ENCODE results near the gene ZNF335.

The ZNF335 gene

GRCh38 chr20:45905505-45906079, 66.4 kb downstream of the ZNF335 start:
- TF ChIP-seq FOXP2 (optimal IDR thresholded peaks at IDR 0.05; ENCODE audit: borderline replicate concordance, extremely low read depth, extremely low read length, insufficient read depth) (no peak), SIN3A (IDR thresholded peaks at IDR 0.05; ENCODE audit: borderline replicate concordance, insufficient read depth, low read length) (no peak), POLR2AphosphoS5 (IDR thresholded peaks at IDR 0.05; ENCODE audit: low read depth, low read length) (no peak), TAF1 (IDR thresholded peaks at IDR 0.05; ENCODE audit: borderline replicate concordance, insufficient read depth, low read length) (no peak)
- TF ChIP-seq, protein P1, sequence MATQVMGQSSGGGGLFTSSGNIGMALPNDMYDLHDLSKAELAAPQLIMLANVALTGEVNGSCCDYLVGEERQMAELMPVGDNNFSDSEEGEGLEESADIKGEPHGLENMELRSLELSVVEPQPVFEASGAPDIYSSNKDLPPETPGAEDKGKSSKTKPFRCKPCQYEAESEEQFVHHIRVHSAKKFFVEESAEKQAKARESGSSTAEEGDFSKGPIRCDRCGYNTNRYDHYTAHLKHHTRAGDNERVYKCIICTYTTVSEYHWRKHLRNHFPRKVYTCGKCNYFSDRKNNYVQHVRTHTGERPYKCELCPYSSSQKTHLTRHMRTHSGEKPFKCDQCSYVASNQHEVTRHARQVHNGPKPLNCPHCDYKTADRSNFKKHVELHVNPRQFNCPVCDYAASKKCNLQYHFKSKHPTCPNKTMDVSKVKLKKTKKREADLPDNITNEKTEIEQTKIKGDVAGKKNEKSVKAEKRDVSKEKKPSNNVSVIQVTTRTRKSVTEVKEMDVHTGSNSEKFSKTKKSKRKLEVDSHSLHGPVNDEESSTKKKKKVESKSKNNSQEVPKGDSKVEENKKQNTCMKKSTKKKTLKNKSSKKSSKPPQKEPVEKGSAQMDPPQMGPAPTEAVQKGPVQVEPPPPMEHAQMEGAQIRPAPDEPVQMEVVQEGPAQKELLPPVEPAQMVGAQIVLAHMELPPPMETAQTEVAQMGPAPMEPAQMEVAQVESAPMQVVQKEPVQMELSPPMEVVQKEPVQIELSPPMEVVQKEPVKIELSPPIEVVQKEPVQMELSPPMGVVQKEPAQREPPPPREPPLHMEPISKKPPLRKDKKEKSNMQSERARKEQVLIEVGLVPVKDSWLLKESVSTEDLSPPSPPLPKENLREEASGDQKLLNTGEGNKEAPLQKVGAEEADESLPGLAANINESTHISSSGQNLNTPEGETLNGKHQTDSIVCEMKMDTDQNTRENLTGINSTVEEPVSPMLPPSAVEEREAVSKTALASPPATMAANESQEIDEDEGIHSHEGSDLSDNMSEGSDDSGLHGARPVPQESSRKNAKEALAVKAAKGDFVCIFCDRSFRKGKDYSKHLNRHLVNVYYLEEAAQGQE (IDR thresholded peaks at IDR 0.05; ENCODE audit: insufficient read depth in 1 of 2, low read depth in 2 of 2, low read length in 2 of 2), result no peak

DNA sequence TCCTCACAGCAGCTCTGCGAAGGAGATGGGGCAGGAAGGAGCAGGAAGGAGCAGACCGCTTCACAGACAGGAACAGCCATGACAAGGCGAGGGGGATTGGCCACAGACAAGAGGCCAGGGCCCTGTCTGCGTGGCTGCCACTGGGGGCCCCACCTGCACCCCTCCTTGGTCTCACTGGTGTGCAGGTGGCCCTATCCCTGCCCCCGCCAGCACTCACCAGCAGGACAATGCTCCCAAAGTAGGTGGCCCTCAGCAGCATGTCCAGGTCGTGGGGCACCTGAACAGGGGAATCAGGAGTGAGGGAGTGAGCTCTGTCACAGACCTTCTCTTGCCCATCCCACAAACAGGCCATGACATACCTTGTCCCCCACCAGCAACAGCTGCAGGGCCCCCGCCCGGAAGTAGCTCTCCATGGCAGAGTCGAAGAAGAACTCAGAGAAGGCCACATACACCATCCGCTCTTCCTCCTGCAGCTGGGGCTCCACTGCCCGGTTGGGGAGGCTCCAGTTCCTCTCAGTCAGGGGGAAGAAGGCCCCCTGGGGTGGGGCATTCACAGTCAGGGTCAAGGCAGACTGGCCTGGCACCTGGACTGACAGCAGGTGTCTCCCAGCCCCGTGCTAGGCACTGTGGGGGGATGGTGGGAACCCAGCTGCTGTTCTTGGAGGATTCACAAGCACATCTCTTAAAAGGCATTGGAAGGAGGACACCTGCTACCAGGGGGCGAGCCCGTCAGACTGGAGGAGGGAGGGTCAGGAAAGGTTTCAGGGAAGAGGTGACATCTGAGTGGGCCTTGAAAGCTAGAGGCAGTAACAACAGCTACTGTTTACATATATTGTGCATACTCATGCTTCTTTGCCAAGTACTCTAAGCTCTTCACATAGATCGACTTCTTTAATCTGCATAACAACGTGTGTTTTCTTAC, 67.2 kb downstream of the ZNF335 start:
- TF ChIP-seq TAF1 (IDR thresholded peaks at IDR 0.05; ENCODE audit: borderline replicate concordance, insufficient read depth, low read length) (no peak), FOXP2 (optimal IDR thresholded peaks at IDR 0.05; ENCODE audit: borderline replicate concordance, extremely low read depth, extremely low read length, insufficient read depth) (no peak), SIN3A (IDR thresholded peaks at IDR 0.05; ENCODE audit: borderline replicate concordance, insufficient read depth, low read length) (no peak), POLR2AphosphoS5 (IDR thresholded peaks at IDR 0.05; ENCODE audit: low read depth, low read length) (no peak)
- TF ChIP-seq, protein P1 (IDR thresholded peaks at IDR 0.05; ENCODE audit: insufficient read depth in 1 of 2, low read depth in 2 of 2, low read length in 2 of 2), result no peak

- TF ChIP-seq POLR2AphosphoS5 (IDR thresholded peaks at IDR 0.05; ENCODE audit: low read depth, low read length), result no peak
- TF ChIP-seq SIN3A (IDR thresholded peaks at IDR 0.05; ENCODE audit: borderline replicate concordance, insufficient read depth, low read length), result no peak
- TF ChIP-seq FOXP2 (optimal IDR thresholded peaks at IDR 0.05; ENCODE audit: borderline replicate concordance, extremely low read depth, extremely low read length, insufficient read depth), result no peak
- TF ChIP-seq TAF1 (IDR thresholded peaks at IDR 0.05; ENCODE audit: borderline replicate concordance, insufficient read depth, low read length), result no peak
- TF ChIP-seq, protein P1 (IDR thresholded peaks at IDR 0.05; ENCODE audit: insufficient read depth in 1 of 2, low read depth in 2 of 2, low read length in 2 of 2), result no peak
Measured at GRCh38 chr20:45902199-45902701, 69.8 kb downstream of the ZNF335 start.

- TF ChIP-seq TAF1 (IDR thresholded peaks at IDR 0.05; ENCODE audit: borderline replicate concordance, insufficient read depth, low read length) (no peak), POLR2AphosphoS5 (IDR thresholded peaks at IDR 0.05; ENCODE audit: low read depth, low read length) (no peak)
Measured at GRCh38 chr20:45899046-45899835, 72.8 kb downstream of the ZNF335 start.
